SHP77 treated with DMSO at 0.1 percent for 48 hours (cell line): ENCODE measurements around the gene SMPD1.
"Not testable (repeated sequence)": the region's sequence is repeated elsewhere in the genome, so short reads cannot be mapped to it uniquely, and the experiment has no call there.

ENCODE experiments used
- DNase-seq: peaks from one replicate; lab custom pipeline; 2025; lab: John Stamatoyannopoulos, UW

The SMPD1 gene

GRCh38 chr11:6388748-6389147, 1.5 kb upstream of the SMPD1 start:
- no peak for DNase-seq

- no peak for DNase-seq
Measured at GRCh38 chr11:6390718-6391469, 620 bp downstream of the SMPD1 start.

GRCh38 chr11:6391537-6392134, 1.4 kb downstream of the SMPD1 start:
- DNase-seq, result no peak

- not testable (repeated sequence) for DNase-seq
Measured at GRCh38 chr11:6392251-6392650, 2.0 kb downstream of the SMPD1 start.

- no peak for DNase-seq
Measured at GRCh38 chr11:6393989-6394670, 3.9 kb downstream of the SMPD1 start.

GRCh38 chr11:6395470-6396060, 5.3 kb downstream of the SMPD1 start:
- no peak for DNase-seq

- no peak for DNase-seq
Measured at GRCh38 chr11:6397156-6397555, 6.9 kb downstream of the SMPD1 start.

GRCh38 chr11:6397636-6398035, 7.4 kb downstream of the SMPD1 start:
- DNase-seq, result no peak

GRCh38 chr11:6400431-6401345, 10.4 kb downstream of the SMPD1 start:
- DNase-seq, result no peak

- no peak for DNase-seq
Measured at GRCh38 chr11:6401464-6401863, 11.2 kb downstream of the SMPD1 start.

- no peak for DNase-seq
Measured at GRCh38 chr11:6402061-6402470, 11.8 kb downstream of the SMPD1 start.

- DNase-seq, result no peak
Measured at GRCh38 chr11:6402561-6402981, 12.3 kb downstream of the SMPD1 start.

GRCh38 chr11:6403539-6403938, 13.3 kb downstream of the SMPD1 start:
- DNase-seq, result no peak

GRCh38 chr11:6404342-6405051, 14.2 kb downstream of the SMPD1 start:
- no peak for DNase-seq

GRCh38 chr11:6405052-6405667, 14.9 kb downstream of the SMPD1 start:
- no peak for DNase-seq

GRCh38 chr11:6405846-6406245, 15.6 kb downstream of the SMPD1 start:
- DNase-seq, result no peak

- DNase-seq, result no peak
Measured at GRCh38 chr11:6406370-6406769, 16.1 kb downstream of the SMPD1 start.

- DNase-seq, result no peak
Measured at GRCh38 chr11:6410695-6411430, 20.6 kb downstream of the SMPD1 start.

- no peak for DNase-seq
Measured at GRCh38 chr11:6411594-6412031, 21.3 kb downstream of the SMPD1 start.

GRCh38 chr11:6413791-6414201, 23.5 kb downstream of the SMPD1 start:
- DNase-seq, result no peak
